NCI-H128 (cell line): ENCODE measurements around the gene PTN.

Source experiments
- DNase-seq: peaks from one replicate; lab custom pipeline; 2025; ENCODE audit not compliant: unreplicated experiment; lab: John Stamatoyannopoulos, UW

The PTN gene

DNA sequence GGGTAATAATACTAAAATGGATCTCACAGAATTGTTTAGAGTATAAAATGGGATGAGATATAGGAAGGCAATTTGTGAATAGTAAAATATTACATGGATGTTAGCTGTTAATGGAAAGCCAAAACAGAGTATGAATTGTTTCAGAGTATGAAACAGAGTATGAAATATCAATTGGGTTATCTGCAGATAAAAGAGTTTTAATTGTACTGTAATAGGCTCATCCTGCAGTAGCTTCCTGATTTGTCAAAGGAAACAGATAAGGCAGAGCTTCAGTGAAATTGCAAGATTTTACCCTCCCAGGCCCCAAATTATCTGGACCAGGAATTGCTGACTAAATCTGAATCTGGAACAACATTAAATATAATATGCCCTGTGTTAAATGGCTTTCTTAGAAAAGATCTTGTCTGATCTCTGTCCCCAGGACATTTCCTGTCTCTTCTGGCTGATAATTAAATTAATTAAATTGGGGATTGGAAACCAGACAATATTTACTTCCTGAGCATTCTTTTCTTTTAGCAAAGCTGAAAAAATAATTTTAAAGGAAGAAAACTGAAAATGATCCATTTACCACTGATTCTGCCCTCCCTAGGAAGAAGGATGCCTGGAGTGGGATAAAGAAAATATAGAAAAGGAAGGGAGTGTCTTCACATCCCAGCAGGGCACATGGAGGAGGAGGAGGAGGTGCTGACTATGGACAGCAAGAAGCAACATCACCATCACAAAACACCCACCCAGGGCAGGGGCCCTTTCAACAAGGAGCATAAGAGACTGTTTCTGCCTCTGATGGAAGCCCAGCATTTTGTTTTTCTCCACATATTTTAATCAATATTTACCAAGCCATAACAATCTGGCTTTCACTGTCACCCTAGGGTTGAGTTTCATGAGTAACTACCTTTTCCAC lies 18.5 kb downstream of the PTN start:
- DNase-seq, result no peak

DNA sequence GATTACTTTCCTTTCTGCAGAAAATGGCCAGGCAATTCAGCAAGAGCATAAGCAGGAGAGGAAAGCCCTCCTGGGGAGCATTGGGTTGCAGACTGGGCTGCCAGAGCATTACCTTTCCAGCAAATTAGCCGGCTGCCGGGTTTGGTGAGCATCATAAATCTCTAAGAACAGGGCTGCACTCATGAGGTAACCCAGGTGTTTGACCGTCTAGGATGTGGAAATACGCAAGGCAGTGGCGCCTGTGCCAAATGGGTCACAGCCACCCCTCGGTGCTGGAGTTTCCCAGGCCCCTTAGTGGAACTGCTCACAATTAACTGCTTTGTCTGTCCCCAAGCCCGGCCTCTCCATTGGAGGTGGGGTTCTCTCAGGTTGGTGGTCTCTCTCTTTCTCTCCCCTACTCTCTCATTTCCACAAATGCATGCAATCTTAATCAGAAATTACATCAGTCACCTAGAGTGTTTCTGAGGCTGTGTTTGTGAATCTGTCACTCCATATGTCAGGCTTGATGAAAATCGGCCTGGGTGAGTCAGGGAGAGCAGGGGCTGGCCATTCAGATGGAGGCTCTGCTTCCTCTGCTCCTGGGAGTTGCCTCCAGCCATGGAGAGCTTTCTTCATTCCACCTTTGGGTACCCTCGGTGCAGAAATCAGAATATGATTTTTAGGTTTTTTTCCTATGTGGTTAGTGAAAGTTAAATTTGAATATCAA lies 26.7 kb downstream of the PTN start:
- DNase-seq, result no peak

DNA sequence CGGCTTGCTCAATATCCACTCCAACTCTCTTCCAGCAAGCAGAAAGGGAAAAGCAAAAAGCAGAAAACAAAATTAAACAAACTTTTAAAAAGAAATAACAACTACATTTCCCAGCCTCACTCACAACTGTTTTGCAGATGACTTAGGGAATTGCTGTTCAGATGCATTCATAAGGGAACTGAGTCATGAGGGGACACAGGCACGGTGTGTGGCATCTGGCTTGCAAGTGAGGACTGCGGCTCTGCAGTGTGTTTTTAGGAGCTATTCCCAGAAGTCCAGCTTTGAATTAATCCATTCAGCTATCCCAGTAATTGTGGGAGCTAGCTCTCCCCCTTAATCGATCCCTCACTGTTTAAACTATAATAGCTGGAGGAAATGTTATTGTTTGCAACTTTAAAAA lies 30.3 kb downstream of the PTN start:
- no peak for DNase-seq

DNA sequence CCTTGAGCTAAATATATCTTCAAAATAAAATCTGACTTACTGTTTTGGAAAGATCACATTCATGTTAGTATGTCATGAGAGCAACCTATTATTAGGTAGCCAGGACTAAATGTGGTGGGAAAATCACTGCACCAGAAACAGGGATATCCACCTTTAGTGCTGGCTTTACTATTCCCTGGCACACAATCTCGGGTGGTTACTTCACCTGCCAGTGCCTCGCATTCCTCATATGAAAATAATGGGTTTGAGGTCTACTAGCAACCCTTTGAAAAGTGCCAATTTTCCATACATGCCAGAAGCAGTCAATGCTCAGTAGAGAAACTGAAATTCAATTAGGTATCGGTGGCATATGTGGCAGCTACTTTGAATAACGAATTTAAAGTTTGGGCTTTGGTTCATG lies 36.8 kb downstream of the PTN start:
- DNase-seq, result no peak

GRCh38 chr7:137305901-137306621 lies 37.5 kb downstream of the PTN start:
- DNase-seq, result no peak

GRCh38 chr7:137304624-137305235 lies 38.8 kb downstream of the PTN start:
- no peak for DNase-seq

DNA sequence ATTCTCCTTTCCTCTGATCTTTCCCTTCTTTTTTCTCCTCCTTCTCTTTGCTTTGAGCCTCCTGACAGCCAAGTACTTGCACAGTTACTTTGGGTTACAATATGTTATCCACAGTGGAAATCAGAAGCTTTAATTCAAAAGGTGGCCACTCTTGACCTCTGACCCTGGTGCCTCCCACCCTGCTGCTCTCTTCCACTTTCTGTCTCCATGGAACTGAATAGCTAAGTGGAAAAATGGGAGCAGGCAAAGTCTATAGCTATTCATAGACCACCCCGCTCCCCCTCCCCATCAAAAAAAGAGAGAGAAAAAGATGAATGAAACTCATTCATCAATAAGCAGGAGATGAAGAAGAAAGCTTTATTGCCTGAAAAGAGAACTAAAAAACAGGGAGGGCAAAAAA lies 39.4 kb downstream of the PTN start:
- no peak for DNase-seq

- no peak for DNase-seq
Observed at GRCh38 chr7:137302081-137302480, 41.5 kb downstream of the PTN start.

DNA sequence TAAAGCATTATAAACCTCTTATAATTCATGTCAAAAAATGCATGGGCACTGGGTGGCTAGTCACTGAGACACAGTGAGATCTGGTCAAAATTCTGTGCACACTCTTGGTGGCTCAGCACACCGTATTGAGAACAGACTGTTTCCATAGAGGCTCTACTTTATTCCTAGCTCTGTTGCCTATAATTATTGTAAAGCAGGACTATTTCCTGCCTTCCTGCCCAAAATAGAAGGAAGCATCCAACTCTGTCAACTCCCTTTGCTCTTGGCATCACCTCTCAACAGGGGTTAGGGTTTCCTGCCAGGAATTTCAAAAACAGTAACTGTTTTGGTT lies 45.1 kb downstream of the PTN start:
- no peak for DNase-seq

GRCh38 chr7:137297551-137298463 lies 45.7 kb downstream of the PTN start:
- no peak for DNase-seq

DNA sequence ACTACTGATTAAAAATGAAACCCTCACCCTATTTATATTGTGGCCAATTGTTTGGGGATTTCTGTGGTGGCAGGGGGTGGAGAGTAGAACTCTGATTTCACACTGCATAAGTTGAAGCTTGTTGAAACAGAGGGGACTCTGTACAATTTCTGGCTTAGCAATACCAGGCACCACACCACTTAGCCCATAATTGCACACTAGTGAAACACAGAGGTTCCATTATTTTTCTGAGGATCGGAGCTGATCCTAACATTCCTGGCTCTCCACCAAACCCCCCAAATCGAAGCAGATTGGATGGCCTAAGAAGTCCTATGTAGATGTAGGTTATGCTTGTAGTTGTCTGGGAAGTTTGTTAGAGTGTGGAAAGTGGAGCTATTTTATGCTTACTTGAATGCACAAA lies 47.0 kb downstream of the PTN start:
- no peak for DNase-seq

DNA sequence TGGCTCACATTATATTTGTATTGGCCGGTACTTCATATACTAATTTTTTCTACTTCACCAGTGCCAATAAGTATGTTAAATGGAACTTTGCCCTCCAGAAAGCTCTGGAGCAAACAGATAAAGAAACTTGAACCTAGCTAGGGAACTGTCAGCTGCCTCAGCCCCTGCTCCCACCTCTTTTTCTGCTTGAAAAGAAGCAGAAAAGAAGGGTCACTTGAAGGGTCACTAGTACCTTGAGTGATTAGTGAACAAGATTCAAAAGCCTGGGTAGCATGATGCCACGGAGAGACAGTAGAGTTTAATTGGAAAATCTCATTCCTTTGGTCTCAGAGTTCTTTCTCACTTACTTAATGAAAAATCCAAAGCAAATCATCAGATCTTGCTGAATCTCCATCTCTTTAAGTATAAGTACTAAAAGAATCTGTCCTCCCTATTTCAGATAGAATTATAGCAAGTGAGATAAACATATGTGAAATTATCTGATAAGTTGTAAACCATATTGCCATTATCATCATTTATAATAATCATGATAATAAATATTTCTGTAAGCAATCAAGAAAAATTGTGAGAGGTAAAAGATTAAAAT lies 47.7 kb downstream of the PTN start:
- no peak for DNase-seq

GRCh38 chr7:137289101-137289500 lies 54.4 kb downstream of the PTN start:
- DNase-seq, result no peak

DNA sequence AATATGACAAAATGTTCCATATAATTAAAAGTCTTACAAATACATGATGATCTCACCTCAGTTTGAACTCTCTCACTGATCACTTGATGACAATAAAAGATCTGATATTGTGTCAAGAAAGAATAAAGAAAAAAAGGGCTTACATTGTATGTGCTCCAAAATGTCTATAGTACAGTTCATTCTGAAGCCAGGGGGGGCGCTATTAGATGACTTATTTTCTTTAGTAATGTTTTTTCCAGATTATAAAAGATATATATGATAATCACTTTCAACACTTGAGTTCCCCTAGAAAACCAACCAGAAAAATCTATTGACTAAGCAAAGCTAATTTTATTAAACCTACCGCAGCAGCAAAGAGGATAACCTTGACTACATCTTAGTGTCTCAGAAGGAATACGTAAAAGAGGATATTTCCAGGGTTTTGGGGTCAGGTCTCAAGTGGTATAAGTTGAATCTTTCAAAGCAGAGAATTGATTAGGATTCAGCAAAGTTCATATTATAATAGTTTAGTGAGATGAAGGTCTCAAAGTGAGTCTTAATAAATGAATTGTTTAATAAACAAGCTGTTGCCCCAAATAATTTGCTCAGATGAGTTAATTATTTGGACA lies 55.8 kb downstream of the PTN start:
- DNase-seq, result no peak

DNA sequence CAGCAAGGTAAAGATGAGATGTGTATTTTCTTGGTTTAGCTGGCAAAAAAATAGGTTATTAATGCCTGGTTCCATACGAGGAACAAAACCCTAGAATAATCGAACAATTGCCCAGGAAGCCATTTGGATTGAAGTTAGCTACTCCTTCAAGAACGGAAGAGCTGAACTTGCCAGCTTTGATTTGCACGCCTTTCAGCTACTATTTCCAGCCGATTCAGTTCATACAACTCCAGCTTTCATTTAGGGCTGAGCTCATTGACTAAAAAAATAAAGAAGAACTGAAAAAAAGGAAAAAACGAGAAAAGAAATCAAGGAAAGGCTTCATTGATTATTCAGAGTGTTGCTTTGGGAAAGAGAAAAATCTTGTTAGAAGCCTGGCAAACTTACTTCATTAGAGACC lies 60.4 kb downstream of the PTN start:
- no peak for DNase-seq

- DNase-seq, result no peak
Observed at GRCh38 chr7:137282043-137282442, 61.5 kb downstream of the PTN start.

DNA sequence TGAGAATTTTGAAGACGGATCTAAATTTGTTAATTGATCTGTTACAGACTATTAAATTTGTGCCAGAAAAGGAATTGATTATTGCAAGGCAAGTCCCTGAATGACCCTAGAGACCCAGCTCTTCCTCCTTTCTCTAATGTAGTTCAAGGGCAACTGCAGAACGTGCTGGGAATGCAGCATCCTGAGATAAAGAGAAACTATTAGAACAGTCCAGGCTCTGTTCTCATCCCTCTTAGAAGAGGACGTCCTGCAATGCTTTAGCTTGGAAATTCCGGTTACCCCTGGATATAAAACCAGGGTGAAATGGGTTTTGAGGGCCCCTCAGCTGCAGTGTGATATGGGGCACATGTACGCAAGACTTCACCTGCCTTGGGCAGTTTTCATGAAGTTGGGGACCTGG lies 67.3 kb downstream of the PTN start:
- no peak for DNase-seq

DNA sequence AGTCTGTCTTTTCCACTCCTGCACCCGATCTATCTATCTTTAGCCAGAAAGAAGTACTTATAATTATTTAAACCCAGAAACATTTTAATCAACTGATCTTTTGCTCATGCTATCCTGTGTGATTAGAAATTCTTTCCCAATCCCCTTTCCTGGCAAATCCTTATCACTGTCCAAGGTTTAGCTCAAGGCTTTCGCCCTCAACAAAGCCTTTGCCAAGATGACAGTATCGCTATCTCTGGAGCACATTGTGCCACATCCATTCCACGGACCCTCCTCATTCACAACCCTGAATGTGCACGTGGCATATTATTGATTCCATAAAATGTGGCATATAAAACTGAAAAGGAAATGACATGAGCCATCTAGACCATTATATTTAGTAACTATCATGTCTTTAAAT lies 71.3 kb downstream of the PTN start:
- no peak for DNase-seq

GRCh38 chr7:137269240-137269639 lies 74.3 kb downstream of the PTN start:
- DNase-seq, result no peak
